MM.1S (cell line): ENCODE measurements around the gene RIBC1.
A peak's percentile ranks its signal among the peaks of the same experiment; 100 is the strongest.

Source experiments
- DNase-seq: peaks from one replicate; pipeline ENCODE4 v3.0.0-alpha.2; 2015
- H2AFZ ChIP-seq: fragments of 300-600 bp; sonication (generic); 2 replicates; pipeline ENCODE4 v1.6.0; 2016; ENCODE audit warnings: antibody characterized with exemption, low read length
- H3F3A ChIP-seq: fragments of 300-600 bp; sonication (generic); 2 replicates; pipeline ENCODE4 v1.6.1; 2016; ENCODE audit warnings: mild to moderate bottlenecking, antibody characterized with exemption, low read length, moderate library complexity, mixed read lengths; ENCODE audit not compliant: insufficient read depth
- H3K27ac ChIP-seq: fragments of 300-600 bp; sonication (generic); 2 replicates; pipeline ENCODE4 v1.5.1; 2016; ENCODE audit warnings: mild to moderate bottlenecking, low read length
- H3K27me3 ChIP-seq: fragments of 300-600 bp; sonication (generic); replicated peaks from 2 replicates; pipeline ENCODE4 v1.6.0; 2016; ENCODE audit warnings: low read length; ENCODE audit not compliant: insufficient read depth
- H3K36me3 ChIP-seq: fragments of 300-600 bp; sonication (generic); replicated peaks from 2 replicates; pipeline ENCODE4 v1.6.1; 2016; ENCODE audit warnings: mild to moderate bottlenecking, low read length, mixed read lengths; ENCODE audit not compliant: insufficient read depth
- H3K4me1 ChIP-seq: fragments of 300-600 bp; sonication (generic); 2 replicates; pipeline ENCODE4 v1.6.1; 2016; ENCODE audit warnings: low read length, mixed read lengths
- H3K4me2 ChIP-seq: fragments of 300-600 bp; sonication (generic); 2 replicates; pipeline ENCODE4 v1.6.0; 2016; ENCODE audit warnings: low read depth, low read length
- H3K4me3 ChIP-seq: fragments of 300-600 bp; sonication (generic); 2 replicates; pipeline ENCODE4 v1.5.1; 2016; ENCODE audit warnings: low read length, mixed read lengths
- H3K79me2 ChIP-seq: fragments of 300-600 bp; sonication (generic); 2 replicates; pipeline ENCODE4 v1.6.1; 2016; ENCODE audit warnings: mixed run types, low read length, mixed read lengths
- H3K9ac ChIP-seq: fragments of 300-600 bp; sonication (generic); 2 replicates; pipeline ENCODE4 v1.6.1; 2016; ENCODE audit warnings: low read length, mixed read lengths
- H3K9me2 ChIP-seq: fragments of 300-600 bp; sonication (generic); replicated peaks from 2 replicates; pipeline ENCODE4 v1.6.1; 2016; ENCODE audit warnings: mild to moderate bottlenecking, low read length, mixed read lengths; ENCODE audit not compliant: insufficient read depth
- H3K9me3 ChIP-seq: fragments of 300-600 bp; sonication (generic); replicated peaks from 2 replicates; pipeline ENCODE4 v1.6.1; 2016; ENCODE audit warnings: mild to moderate bottlenecking, low read length, mixed read lengths; ENCODE audit not compliant: insufficient read depth
- H4K20me1 ChIP-seq: fragments of 300-600 bp; sonication (generic); 2 replicates; pipeline ENCODE4 v1.6.1; 2016; ENCODE audit warnings: mild to moderate bottlenecking, low read length, moderate library complexity, mixed read lengths; ENCODE audit not compliant: insufficient read depth
- EZH2 ChIP-seq: fragments of 300-600 bp; sonication (generic); optimal IDR thresholded peaks from 2 replicates; pipeline ENCODE3; 2017; ENCODE audit warnings: low read depth, mild to moderate bottlenecking, antibody characterized with exemption, low read length, mixed read lengths
- EZH2phosphoT487 ChIP-seq: fragments of 300-600 bp; sonication (generic); IDR thresholded peaks from 2 replicates; pipeline ENCODE4 v1.6.1; 2018; ENCODE audit warnings: antibody characterized with exemption, low read length
- TF ChIP-seq, protein P1 (sequence below): fragments of 300-600 bp; sonication (generic); IDR thresholded peaks from 2 replicates; pipeline ENCODE4 v1.5.1; 2016; ENCODE audit warnings: antibody characterized with exemption, low read length, mixed read lengths

Gene RIBC1

DNA sequence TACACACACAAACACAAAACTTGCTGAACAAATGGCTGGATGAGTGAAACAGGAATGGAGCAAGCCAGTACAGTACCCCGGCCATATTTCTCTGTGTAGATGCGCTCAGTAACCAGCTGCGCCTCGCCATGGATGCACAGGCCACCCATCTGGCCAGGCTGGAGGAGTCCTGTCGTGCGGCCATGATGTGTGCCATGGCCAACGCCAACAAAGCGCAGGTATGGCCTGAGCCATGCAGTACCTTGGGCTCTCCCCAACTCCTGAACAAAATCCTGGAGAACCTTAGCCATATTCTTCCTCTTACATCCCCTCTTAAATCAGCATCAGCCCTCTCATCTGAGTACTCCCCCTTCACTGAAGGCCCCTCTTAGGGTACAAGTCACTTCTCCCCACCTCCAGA is 7.1 kb downstream of the RIBC1 start:
- no peaks in the 10 kb centered on the region for H4K20me1 ChIP-seq
- H3F3A ChIP-seq: no peaks in the 10 kb centered on the region
- no peak overlapping the region for H2AFZ ChIP-seq
- peaks cover 11% of the 10 kb centered on the region for H3K79me2 ChIP-seq
- TF ChIP-seq, protein P1, sequence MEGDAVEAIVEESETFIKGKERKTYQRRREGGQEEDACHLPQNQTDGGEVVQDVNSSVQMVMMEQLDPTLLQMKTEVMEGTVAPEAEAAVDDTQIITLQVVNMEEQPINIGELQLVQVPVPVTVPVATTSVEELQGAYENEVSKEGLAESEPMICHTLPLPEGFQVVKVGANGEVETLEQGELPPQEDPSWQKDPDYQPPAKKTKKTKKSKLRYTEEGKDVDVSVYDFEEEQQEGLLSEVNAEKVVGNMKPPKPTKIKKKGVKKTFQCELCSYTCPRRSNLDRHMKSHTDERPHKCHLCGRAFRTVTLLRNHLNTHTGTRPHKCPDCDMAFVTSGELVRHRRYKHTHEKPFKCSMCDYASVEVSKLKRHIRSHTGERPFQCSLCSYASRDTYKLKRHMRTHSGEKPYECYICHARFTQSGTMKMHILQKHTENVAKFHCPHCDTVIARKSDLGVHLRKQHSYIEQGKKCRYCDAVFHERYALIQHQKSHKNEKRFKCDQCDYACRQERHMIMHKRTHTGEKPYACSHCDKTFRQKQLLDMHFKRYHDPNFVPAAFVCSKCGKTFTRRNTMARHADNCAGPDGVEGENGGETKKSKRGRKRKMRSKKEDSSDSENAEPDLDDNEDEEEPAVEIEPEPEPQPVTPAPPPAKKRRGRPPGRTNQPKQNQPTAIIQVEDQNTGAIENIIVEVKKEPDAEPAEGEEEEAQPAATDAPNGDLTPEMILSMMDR: no peak
- TF ChIP-seq EZH2phosphoT487 (no peak), EZH2 (no peak)
- H3K36me3 ChIP-seq: no peaks in the 10 kb centered on the region
- no peaks in the 10 kb centered on the region for H3K9me3 ChIP-seq
- no peak overlapping the region for H3K4me3 ChIP-seq
- H3K27me3 ChIP-seq: no peaks in the 10 kb centered on the region
- no peaks in the 10 kb centered on the region for H3K4me1 ChIP-seq
- no peak for DNase-seq
- no peak overlapping the region for H3K27ac ChIP-seq
- no peak overlapping the region for H3K9ac ChIP-seq
- no peaks in the 10 kb centered on the region for H3K9me2 ChIP-seq
- no peak overlapping the region for H3K4me2 ChIP-seq

DNA sequence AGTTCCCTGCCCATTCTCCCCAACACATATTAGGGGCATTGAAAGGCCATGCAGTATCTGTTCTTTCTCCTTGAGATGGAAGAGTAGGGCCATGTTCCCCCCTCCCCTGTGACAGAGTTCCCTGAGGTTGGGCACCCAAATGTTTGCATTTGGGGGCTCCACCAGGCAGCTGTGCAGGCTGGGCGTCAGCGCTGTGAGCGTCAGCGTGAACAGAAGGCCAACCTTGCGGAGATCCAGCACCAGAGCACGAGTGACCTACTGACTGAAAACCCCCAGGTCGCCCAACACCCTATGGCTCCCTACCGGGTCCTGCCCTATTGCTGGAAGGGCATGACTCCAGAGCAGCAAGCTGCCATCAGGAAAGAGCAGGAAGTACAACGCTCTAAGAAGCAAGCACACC is 7.6 kb downstream of the RIBC1 start:
- no peak overlapping the region for H3K4me2 ChIP-seq
- H3K9me3 ChIP-seq: no peaks in the 10 kb centered on the region
- peaks cover 11% of the 10 kb centered on the region for H3K79me2 ChIP-seq
- no peak overlapping the region for H3K27ac ChIP-seq
- H3K4me3 ChIP-seq: no peak overlapping the region
- H2AFZ ChIP-seq: no peak overlapping the region
- no peak for DNase-seq
- H3K4me1 ChIP-seq: no peaks in the 10 kb centered on the region
- H4K20me1 ChIP-seq: no peaks in the 10 kb centered on the region
- H3K36me3 ChIP-seq: no peaks in the 10 kb centered on the region
- H3K9me2 ChIP-seq: no peaks in the 10 kb centered on the region
- no peak overlapping the region for H3K9ac ChIP-seq
- TF ChIP-seq EZH2 (no peak), EZH2phosphoT487 (no peak)
- TF ChIP-seq, protein P1: no peak
- no peaks in the 10 kb centered on the region for H3F3A ChIP-seq
- no peaks in the 10 kb centered on the region for H3K27me3 ChIP-seq

DNA sequence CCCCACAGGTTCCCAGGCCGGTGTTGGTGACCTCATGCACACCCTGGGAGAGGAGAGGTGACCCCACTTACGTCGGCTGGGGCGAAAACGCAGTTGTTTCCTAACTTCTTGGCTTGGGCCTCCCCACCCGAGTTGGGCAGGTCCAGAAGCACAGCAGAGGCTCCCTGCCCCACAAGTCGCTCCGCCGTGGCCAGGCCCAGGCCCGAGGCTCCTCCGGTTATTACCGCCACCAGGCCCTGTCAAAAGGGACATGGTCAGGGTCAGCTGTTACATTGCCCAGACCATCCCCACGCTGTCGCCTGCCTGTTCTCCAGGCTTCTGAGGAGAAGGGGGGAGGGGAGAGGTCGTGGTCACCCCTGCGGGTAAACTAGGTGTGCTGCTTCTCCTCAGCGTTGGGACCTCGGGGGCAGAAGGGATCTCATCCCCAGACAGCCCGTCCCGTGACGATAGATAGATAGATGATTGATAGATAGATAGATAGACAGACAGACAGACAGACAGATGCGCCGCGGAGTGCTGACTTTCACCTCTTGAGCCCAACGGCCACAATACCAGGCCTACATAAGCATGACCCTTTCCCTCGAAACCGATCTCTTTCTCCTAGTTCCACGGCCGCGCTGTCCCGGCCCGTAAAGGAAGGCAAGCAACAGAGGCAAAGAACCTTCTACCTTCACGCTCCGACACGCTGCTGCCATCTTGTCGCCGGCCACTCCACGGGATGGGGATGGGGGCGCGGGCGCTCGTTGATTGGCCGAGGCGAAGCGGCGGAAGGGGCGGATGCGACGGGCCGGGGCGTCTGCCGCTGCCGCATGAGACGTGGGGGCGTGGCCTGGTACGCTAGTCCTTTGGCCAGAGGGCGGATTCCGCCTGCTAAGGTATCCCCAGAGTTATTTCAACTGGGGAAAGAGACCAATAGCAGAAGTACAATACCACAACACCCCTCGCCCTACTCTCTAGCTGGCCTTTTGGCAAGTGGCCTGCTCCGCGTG is 11.3 kb downstream of the RIBC1 start, which contains the start of gene HSD17B10:
TSS of gene HSD17B10 (minus strand) at position 720 of the 989 bp plus-strand sequence. CDS start at position 695, 25 bp downstream.
- H3K9me3 ChIP-seq: no peaks in the 10 kb centered on the region
- H3K27ac ChIP-seq: peak within 1 kb of the TSS; percentile 26; the same call in 1 of the 2 replicates
- H3K36me3 ChIP-seq: no peaks in the 10 kb centered on the region
- no peaks in the 10 kb centered on the region for H3K9me2 ChIP-seq
- peak within 1 kb of the TSS; percentile 85 for H2AFZ ChIP-seq
- H3K4me2 ChIP-seq: peak within 1 kb of the TSS; percentile 82
- H3K27me3 ChIP-seq: no peaks in the 10 kb centered on the region
- no peaks in the 10 kb centered on the region for H3F3A ChIP-seq
- H3K9ac ChIP-seq: peak within 1 kb of the TSS; percentile 80
- peak; percentile 90 for DNase-seq
- no peaks in the 10 kb centered on the region for H4K20me1 ChIP-seq
- H3K79me2 ChIP-seq: peaks cover 11% of the 10 kb centered on the region
- no peaks in the 10 kb centered on the region for H3K4me1 ChIP-seq
- peak within 1 kb of the TSS; percentile 84 for H3K4me3 ChIP-seq
- TF ChIP-seq EZH2: no peak
- TF ChIP-seq EZH2phosphoT487: no peak
- TF ChIP-seq, protein P1: no peak
